NT2/D1 (cell line): ENCODE results near the gene SPRING1.

Source experiments
- DNase-seq: peaks from one replicate; pipeline ENCODE4 v3.0.0-alpha.2; 2011; ENCODE audit warnings: low read depth, low spot score
- H3K27me3 ChIP-seq: 2 replicates; pipeline ENCODE4 v1.6.0; 2011; ENCODE audit warnings: mild to moderate bottlenecking; ENCODE audit not compliant: insufficient read length, insufficient read depth
- H3K36me3 ChIP-seq: 2 replicates; pipeline ENCODE4 v1.6.1; 2011; ENCODE audit warnings: mild to moderate bottlenecking, low read length, mixed read lengths; ENCODE audit not compliant: insufficient read depth, insufficient read length
- H3K4me1 ChIP-seq: 2 replicates; pipeline ENCODE4 v1.5.1; 2011; ENCODE audit not compliant: insufficient read depth, insufficient read length
- H3K4me3 ChIP-seq: 2 replicates; pipeline ENCODE4 v1.5.1; 2011; ENCODE audit warnings: low read depth; ENCODE audit not compliant: insufficient read length
- H3K9ac ChIP-seq: 2 replicates; pipeline ENCODE4 v1.6.0; 2011; ENCODE audit warnings: low read depth; ENCODE audit not compliant: insufficient read length
- H3K9me3 ChIP-seq: 2 replicates; pipeline ENCODE4 v1.5.1; 2011; ENCODE audit warnings: mild to moderate bottlenecking, low read length; ENCODE audit not compliant: insufficient read depth
- SUZ12 ChIP-seq: IDR thresholded peaks from 2 replicates; pipeline ENCODE4 v1.6.1; 2011; ENCODE audit not compliant: insufficient read length, insufficient read depth; ENCODE audit errors: extremely low read depth
- YY1 ChIP-seq: IDR thresholded peaks from 2 replicates; pipeline ENCODE4 v1.6.1; 2011; ENCODE audit not compliant: insufficient read length, insufficient read depth
- ZNF274 ChIP-seq: IDR thresholded peaks from 2 replicates; pipeline ENCODE4 v1.6.1; 2011; ENCODE audit warnings: mild to moderate bottlenecking, low read depth, low read length

SPRING1 gene

GRCh38 chr12:116727261-116727660 is 10.6 kb downstream of the SPRING1 start:
- no peak for DNase-seq
- no peak overlapping the region for H3K9ac ChIP-seq
- TF ChIP-seq YY1, result no peak
- TF ChIP-seq ZNF274, result no peak
- no peak for TF ChIP-seq SUZ12

GRCh38 chr12:116726694-116727093 is 11.2 kb downstream of the SPRING1 start:
- Histone ChIP-seq H3K4me1 (peaks cover under 1% of the 10 kb centered on the region), H3K9ac (no peak overlapping the region), H3K27me3 (no peaks in the 10 kb centered on the region), H3K4me3 (no peak overlapping the region), H3K36me3 (peaks cover 24% of the 10 kb centered on the region), H3K9me3 (no peaks in the 10 kb centered on the region)
- no peak for TF ChIP-seq ZNF274
- TF ChIP-seq YY1, result no peak
- TF ChIP-seq SUZ12, result no peak
- DNase-seq, result no peak

More at GRCh38 chr12:116727261-116727660, 10.6 kb downstream of the SPRING1 start:
- Histone ChIP-seq H3K27me3 (no peaks in the 10 kb centered on the region), H3K4me1 (peaks cover 4% of the 10 kb centered on the region), H3K36me3 (peaks cover 20% of the 10 kb centered on the region), H3K9me3 (no peaks in the 10 kb centered on the region), H3K4me3 (no peak overlapping the region)

- no peaks in the 10 kb centered on the region for H3K27me3 ChIP-seq
- H3K9me3 ChIP-seq, result no peaks in the 10 kb centered on the region
- no peak overlapping the region for H3K4me3 ChIP-seq
- H3K4me1 ChIP-seq, result peaks cover 5% of the 10 kb centered on the region
- no peak for DNase-seq
- no peak overlapping the region for H3K9ac ChIP-seq
- H3K36me3 ChIP-seq, result peaks cover 42% of the 10 kb centered on the region
- TF ChIP-seq YY1 (no peak), ZNF274 (no peak), SUZ12 (no peak)
Measured at GRCh38 chr12:116722245-116722644, 15.6 kb downstream of the SPRING1 start.

- Histone ChIP-seq H3K36me3 (peaks cover 65% of the 10 kb centered on the region), H3K27me3 (no peaks in the 10 kb centered on the region), H3K4me3 (no peak overlapping the region), H3K9ac (no peak overlapping the region), H3K4me1 (peaks cover 5% of the 10 kb centered on the region), H3K9me3 (no peaks in the 10 kb centered on the region)
- DNase-seq, result no peak
- TF ChIP-seq ZNF274, result no peak
- no peak for TF ChIP-seq YY1
- no peak for TF ChIP-seq SUZ12
Measured at GRCh38 chr12:116719731-116720528, 17.9 kb downstream of the SPRING1 start.

GRCh38 chr12:116718655-116719454 is 19.0 kb downstream of the SPRING1 start:
- Histone ChIP-seq H3K27me3 (no peaks in the 10 kb centered on the region), H3K36me3 (peaks cover 68% of the 10 kb centered on the region), H3K9ac (no peak overlapping the region), H3K4me3 (no peak overlapping the region), H3K4me1 (peaks cover 5% of the 10 kb centered on the region), H3K9me3 (no peaks in the 10 kb centered on the region)
- no peak for DNase-seq
- TF ChIP-seq SUZ12 (no peak), ZNF274 (no peak), YY1 (no peak)

GRCh38 chr12:116717466-116718437 is 20.1 kb downstream of the SPRING1 start:
- Histone ChIP-seq H3K9ac (no peak overlapping the region), H3K4me1 (peaks cover 5% of the 10 kb centered on the region), H3K9me3 (no peaks in the 10 kb centered on the region), H3K4me3 (no peak overlapping the region), H3K27me3 (no peaks in the 10 kb centered on the region), H3K36me3 (peaks cover 62% of the 10 kb centered on the region)
- DNase-seq, result no peak
- TF ChIP-seq SUZ12 (no peak), ZNF274 (no peak), YY1 (no peak)
